Activated naive CD8-positive, alpha-beta T cell treated with anti-CD3 and anti-CD28 coated beads, Interleukin-2, amount 50 U/mL, for 24 hours (primary cell): ENCODE results near the gene CRIP3.

ENCODE experiments used
- ATAC-seq: fragments of 150-1000 bp; cut with Tn5 transposase; one replicate; pipeline ENCODE4 v1.10.0; 2021
- DNase-seq: peaks from one replicate; pipeline ENCODE4 v3.0.0; 2021
- H3K27ac Mint-ChIP-seq: one replicate; pipeline ENCODE4 v1.8.0; 2021; ENCODE audit warnings: mild to moderate bottlenecking, mixed read lengths
- H3K27me3 Mint-ChIP-seq: one replicate; pipeline ENCODE4 v1.8.0; 2021; ENCODE audit warnings: mixed read lengths
- H3K36me3 Mint-ChIP-seq: one replicate; pipeline ENCODE4 v1.8.0; 2021; ENCODE audit warnings: low read depth, mixed read lengths
- H3K4me1 Mint-ChIP-seq: one replicate; pipeline ENCODE4 v1.8.0; 2021; ENCODE audit warnings: mixed read lengths
- H3K4me3 Mint-ChIP-seq: one replicate; pipeline ENCODE4 v1.8.0; 2021; ENCODE audit warnings: mild to moderate bottlenecking, moderate library complexity, mixed read lengths
- H3K9me3 Mint-ChIP-seq: one replicate; pipeline ENCODE4 v1.8.0; 2021; ENCODE audit warnings: mixed read lengths

Gene CRIP3

DNA sequence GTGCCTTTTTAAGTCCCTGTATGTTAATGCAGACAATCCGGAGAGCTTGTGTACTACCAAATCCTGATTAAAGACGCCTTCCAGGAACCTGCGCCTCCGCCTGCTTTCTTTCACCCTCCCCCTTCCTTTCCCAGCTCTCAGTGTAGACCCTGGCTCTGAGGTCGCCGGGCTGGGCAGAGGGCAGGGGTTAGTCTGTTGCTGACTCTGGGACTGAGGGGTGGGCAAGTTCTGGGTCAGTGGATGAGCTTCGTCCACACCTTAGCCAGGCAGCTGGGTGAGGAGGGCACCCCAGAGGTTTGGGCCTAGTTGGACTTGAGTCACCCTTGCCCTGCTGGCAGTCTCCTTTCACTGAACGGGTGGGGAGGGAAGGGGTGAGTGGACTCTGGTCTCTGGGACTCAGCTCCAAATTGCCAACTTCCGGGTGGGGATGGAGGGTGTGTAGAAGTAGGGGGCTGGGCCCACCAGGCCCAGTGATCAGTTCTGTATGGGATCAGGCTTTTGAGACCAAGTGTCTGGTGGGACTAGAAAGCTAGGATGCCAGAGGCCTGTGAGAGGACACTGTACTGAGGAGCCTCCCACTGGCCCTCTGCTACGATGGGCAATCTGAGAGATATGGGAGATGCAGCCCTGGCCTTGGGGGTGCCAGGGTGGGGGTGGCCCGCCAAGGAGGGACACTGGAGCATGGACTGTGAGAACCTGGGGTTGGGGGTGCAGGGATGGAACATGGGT lies 31.9 kb downstream of the CRIP3 start:
- H3K27ac Mint-ChIP-seq = no peak overlapping the region
- H3K36me3 Mint-ChIP-seq = no peaks in the 10 kb centered on the region
- no peaks in the 10 kb centered on the region for H3K9me3 Mint-ChIP-seq
- peaks cover 5% of the 10 kb centered on the region for H3K4me1 Mint-ChIP-seq
- no peak for DNase-seq
- no peak for ATAC-seq
- H3K4me3 Mint-ChIP-seq = no peak overlapping the region
- H3K27me3 Mint-ChIP-seq = peaks cover 34% of the 10 kb centered on the region

DNA sequence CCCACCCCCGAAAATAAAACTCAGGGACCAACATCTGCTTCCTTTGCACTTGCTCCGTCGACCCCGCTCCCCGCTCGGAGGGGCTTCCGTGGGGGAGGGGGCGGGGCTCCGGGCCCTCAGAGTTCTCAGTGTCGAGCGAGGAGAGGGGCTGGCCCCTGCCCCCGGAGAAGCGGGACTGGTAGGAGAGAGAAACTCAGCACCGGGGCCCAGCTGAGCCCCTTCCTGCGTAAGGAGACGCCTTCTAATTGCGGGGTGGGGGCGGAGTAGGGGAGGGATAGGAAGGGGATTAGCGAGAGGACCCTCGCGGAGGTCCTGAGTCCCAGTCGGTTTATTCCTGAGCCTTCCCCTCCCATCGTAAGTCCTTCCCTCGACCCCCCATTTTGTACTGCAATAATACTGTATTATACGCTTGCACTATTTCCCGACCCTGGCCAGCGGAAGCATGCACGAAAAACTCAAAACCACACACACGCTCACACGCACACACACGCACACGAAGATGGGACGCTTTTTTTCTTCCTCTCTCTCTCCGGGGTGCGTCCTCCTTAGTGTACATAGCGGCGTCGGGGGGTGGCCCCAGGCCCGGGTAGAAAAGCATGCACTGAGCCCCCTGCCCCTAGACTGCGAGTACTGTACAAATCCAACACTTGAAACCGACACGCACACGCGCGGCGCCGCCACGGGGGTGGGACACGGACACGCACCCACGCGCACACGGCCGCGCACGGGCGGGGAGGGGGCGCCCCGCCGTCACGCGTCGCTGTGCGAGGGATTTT lies 32.6 kb downstream of the CRIP3 start:
- H3K27ac Mint-ChIP-seq = no peak overlapping the region
- ATAC-seq (no peak), DNase-seq (peak; percentile 17)
- peaks cover 32% of the 10 kb centered on the region for H3K27me3 Mint-ChIP-seq
- H3K9me3 Mint-ChIP-seq = no peaks in the 10 kb centered on the region
- H3K4me1 Mint-ChIP-seq = peaks cover 5% of the 10 kb centered on the region
- H3K36me3 Mint-ChIP-seq = no peaks in the 10 kb centered on the region
- H3K4me3 Mint-ChIP-seq = peak overlapping the region; percentile 77

DNA sequence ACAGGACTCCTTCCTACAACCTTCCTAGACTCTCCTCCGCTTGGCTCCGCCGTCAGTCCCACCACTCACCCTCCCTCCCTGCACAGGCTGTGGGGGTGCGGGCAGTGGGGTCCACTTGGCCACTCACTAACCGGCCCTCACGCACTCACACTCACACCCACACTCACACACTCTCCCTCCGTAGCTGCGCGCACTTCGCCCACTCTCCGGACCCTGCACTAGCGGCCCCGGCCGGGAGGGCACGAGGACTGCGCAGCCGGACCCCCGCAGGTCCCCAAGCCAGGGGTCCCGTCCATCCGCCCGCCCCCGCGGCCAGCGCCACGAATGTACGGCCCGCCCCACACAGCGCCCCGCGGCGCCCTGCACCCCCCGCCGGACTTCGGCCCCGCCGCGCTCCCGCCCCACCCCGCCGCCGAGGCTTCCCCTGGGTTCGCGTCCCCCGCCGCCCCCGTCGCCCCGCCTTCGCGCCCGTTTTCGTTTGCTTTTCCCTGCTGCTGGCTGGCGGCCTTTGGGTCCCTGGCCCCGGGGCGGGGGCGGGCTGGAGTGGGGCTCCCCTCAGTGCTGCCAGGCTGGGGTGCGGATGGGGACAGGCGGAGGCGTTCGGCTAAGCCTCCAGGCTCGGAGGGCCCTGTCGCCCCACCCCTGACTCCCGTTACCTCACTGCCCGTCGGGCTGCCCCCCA lies 33.6 kb downstream of the CRIP3 start:
- peaks cover 31% of the 10 kb centered on the region for H3K27me3 Mint-ChIP-seq
- H3K27ac Mint-ChIP-seq = no peak overlapping the region
- H3K4me1 Mint-ChIP-seq = peaks cover 5% of the 10 kb centered on the region
- H3K4me3 Mint-ChIP-seq = peak overlapping the region; percentile 46
- peak; percentile 36 for DNase-seq
- no peaks in the 10 kb centered on the region for H3K36me3 Mint-ChIP-seq
- ATAC-seq = no peak
- no peaks in the 10 kb centered on the region for H3K9me3 Mint-ChIP-seq

DNA sequence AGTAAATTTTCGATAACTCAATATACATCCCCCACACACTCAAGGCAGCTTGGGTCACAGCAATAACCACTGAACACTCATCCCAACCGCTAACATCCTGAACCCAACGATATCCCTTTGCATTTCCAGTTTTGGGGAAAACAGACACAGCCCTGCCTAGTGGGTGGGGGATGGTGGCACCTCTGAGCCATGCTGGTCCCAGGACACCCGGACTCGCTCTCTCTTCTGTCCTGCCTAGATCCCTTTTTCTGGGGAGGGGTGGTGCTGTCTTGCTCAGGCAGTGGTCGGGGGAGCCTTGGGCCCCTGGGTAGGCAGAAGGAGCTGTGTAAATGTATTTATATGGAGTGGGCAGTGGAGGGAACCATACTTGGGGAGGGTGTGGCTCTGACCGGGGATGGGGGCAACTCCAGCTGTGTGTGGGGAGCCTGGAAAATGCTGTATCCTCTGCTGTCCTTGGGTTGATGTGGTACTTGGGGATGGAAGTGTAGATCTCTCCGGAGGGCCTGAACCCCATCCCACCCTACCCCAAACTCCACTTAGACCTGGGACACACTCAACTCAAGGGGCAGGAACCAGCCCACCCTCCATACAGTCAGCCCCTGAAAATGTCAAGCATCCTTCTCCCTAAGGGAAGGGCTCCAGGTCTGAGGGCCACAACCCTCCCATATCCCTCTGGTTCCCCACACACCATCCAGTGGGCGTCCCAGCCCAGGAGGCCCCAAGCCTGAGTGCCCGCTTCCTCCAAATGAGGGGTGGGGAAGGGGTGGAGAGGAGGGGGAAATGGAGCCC lies 34.3 kb downstream of the CRIP3 start:
- Mint-ChIP-seq H3K9me3 (no peaks in the 10 kb centered on the region), H3K4me1 (peaks cover 7% of the 10 kb centered on the region), H3K27me3 (peaks cover 32% of the 10 kb centered on the region), H3K4me3 (peak overlapping the region; percentile 46), H3K36me3 (no peaks in the 10 kb centered on the region), H3K27ac (no peak overlapping the region)
- DNase-seq (no peak), ATAC-seq (no peak)

- Mint-ChIP-seq H3K4me3 (no peak overlapping the region), H3K27me3 (peaks cover 37% of the 10 kb centered on the region), H3K36me3 (no peaks in the 10 kb centered on the region), H3K4me1 (peaks cover 12% of the 10 kb centered on the region), H3K27ac (no peak overlapping the region), H3K9me3 (no peaks in the 10 kb centered on the region)
- DNase-seq = no peak
- ATAC-seq = no peak
These were observed 34.9 kb downstream of the CRIP3 start for GRCh38 chr6:43273707-43274106.

DNA sequence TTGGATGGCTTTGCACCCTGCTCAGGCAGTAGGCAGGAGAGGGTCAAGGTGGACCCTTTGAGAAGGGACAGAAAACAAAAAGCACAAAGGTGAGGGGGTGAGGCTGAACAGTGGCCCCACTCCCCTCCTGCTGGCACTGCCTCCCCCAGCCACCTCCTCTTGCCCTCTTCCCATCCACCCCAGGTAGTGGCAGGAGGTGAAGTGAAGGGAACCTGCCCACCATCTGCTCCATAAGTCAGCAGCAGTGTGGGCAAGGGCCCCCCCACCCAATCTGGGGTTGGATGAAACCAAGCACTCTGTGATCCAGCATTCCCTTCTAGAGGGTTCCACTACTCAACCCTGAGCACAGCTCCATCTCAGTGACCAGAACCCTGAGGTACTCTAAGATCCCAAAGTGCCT lies 36.7 kb downstream of the CRIP3 start:
- no peak for DNase-seq
- Mint-ChIP-seq H3K27me3 (peaks cover 39% of the 10 kb centered on the region), H3K36me3 (no peaks in the 10 kb centered on the region), H3K4me1 (peaks cover 12% of the 10 kb centered on the region), H3K4me3 (no peak overlapping the region), H3K27ac (no peak overlapping the region), H3K9me3 (no peaks in the 10 kb centered on the region)
- ATAC-seq = no peak

GRCh38 chr6:43271103-43271815 lies 37.4 kb downstream of the CRIP3 start:
- Mint-ChIP-seq H3K9me3 (no peaks in the 10 kb centered on the region), H3K27me3 (peaks cover 34% of the 10 kb centered on the region), H3K4me1 (peaks cover 12% of the 10 kb centered on the region), H3K4me3 (no peak overlapping the region), H3K36me3 (no peaks in the 10 kb centered on the region), H3K27ac (no peak overlapping the region)
- ATAC-seq = no peak
- no peak for DNase-seq

DNA sequence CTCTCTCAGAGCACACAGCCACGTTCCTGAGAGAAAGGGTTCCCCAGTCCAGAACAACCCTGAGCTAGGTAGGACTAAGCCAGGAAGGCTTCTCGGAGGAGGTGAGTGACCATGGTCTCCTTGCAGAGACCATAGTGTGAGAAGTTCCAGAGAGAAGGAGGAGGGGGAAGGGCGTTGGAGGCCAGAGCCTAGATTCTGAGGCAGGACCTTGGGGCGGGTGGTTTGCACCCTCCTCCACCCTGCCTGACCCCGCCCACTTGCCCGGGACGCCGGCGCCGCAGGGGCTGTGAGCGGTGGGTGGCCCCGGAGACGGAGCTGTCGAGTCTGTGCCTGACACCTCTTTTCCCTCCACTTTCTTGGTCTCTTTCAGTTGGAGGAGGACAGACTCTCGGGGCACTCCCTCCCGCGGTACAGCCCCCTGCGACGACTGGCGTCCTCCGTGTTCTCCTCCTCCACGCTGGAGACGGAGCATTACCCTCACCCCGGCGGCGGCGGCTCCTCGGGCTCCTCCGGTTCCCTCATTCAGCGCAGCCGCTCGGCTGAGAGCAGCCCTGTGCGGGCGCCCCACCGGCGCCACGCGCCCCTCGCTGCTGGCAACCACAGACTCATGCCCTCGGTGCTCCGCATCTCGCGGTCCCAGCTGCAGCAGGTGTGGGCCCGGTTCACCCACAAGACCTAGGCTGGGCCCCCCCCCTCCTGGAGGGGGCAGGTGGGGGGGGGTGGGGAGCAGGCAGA lies 39.2 kb downstream of the CRIP3 start:
- peak overlapping the region; percentile 58 for H3K4me3 Mint-ChIP-seq
- peak; percentile 69 for ATAC-seq
- peaks cover 26% of the 10 kb centered on the region for H3K27me3 Mint-ChIP-seq
- H3K27ac Mint-ChIP-seq = no peak overlapping the region
- H3K36me3 Mint-ChIP-seq = no peaks in the 10 kb centered on the region
- peaks cover 7% of the 10 kb centered on the region for H3K4me1 Mint-ChIP-seq
- peak; percentile 60 for DNase-seq
- no peaks in the 10 kb centered on the region for H3K9me3 Mint-ChIP-seq

GRCh38 chr6:43268782-43269272 lies 39.8 kb downstream of the CRIP3 start:
- H3K27me3 Mint-ChIP-seq = peaks cover 20% of the 10 kb centered on the region
- H3K9me3 Mint-ChIP-seq = no peaks in the 10 kb centered on the region
- no peak for ATAC-seq
- no peaks in the 10 kb centered on the region for H3K36me3 Mint-ChIP-seq
- H3K27ac Mint-ChIP-seq = no peak overlapping the region
- no peak for DNase-seq
- H3K4me1 Mint-ChIP-seq = peaks cover 7% of the 10 kb centered on the region
- peak overlapping the region; percentile 58 for H3K4me3 Mint-ChIP-seq

GRCh38 chr6:43268355-43268700 lies 40.3 kb downstream of the CRIP3 start:
- peaks cover 16% of the 10 kb centered on the region for H3K27me3 Mint-ChIP-seq
- H3K36me3 Mint-ChIP-seq = no peaks in the 10 kb centered on the region
- no peak overlapping the region for H3K4me3 Mint-ChIP-seq
- DNase-seq (no peak), ATAC-seq (no peak)
- no peak overlapping the region for H3K27ac Mint-ChIP-seq
- no peaks in the 10 kb centered on the region for H3K9me3 Mint-ChIP-seq
- H3K4me1 Mint-ChIP-seq = peaks cover 7% of the 10 kb centered on the region

GRCh38 chr6:43267619-43268354 lies 40.8 kb downstream of the CRIP3 start:
- ATAC-seq (no peak), DNase-seq (no peak)
- Mint-ChIP-seq H3K36me3 (no peaks in the 10 kb centered on the region), H3K9me3 (no peaks in the 10 kb centered on the region), H3K4me3 (no peak overlapping the region), H3K27me3 (peaks cover 14% of the 10 kb centered on the region), H3K4me1 (peaks cover 7% of the 10 kb centered on the region), H3K27ac (no peak overlapping the region)

DNA sequence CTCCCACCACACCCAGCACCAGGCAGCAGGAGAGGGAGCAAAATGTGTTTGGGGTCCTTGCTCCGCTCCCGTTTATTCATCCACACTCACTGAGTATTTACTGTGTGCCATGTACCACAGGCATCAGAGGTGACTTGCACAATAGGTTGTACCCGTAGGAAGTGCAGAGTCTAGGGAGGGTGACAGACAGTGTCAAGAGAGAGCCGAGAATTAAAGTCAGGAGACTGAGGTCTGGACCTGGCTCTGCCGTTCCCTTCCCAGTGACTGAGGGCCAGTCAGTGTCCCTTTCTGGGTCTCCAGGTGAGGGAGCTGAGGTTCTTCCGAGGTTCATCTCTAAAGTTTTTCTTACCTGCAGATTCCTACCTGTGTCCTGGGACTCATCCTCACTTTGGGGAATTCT lies 43.1 kb downstream of the CRIP3 start:
- no peak overlapping the region for H3K27ac Mint-ChIP-seq
- no peak overlapping the region for H3K4me3 Mint-ChIP-seq
- peaks cover 7% of the 10 kb centered on the region for H3K4me1 Mint-ChIP-seq
- ATAC-seq (no peak), DNase-seq (no peak)
- H3K36me3 Mint-ChIP-seq = no peaks in the 10 kb centered on the region
- H3K27me3 Mint-ChIP-seq = peaks cover 14% of the 10 kb centered on the region
- H3K9me3 Mint-ChIP-seq = no peaks in the 10 kb centered on the region
